Measurements from ENCODE around the gene ETS1. TPM values are rescaled to one million over a fixed set of nuclear protein-coding genes. Genes with fewer than 3 reads are reported as not detected.

Gene ETS1
- polyA plus RNA-seq, 2 of the 4 experiments (the other 2 are of a cell fraction), result 14.5 to 18.8 TPM

- Histone ChIP-seq H3K9me3 (no peaks in the 10 kb centered on the region), H3K27ac (peak overlapping the region; percentile 93 to 97), H3K4me1 (peaks cover 80% of the 10 kb centered on the region), H3K4me2 (peak overlapping the region; percentile 91), H3K4me3 (peak overlapping the region; percentile 39)
- no peak for TF ChIP-seq EP300 (IDR thresholded peaks at IDR 0.05)
- no peak for TF ChIP-seq HOXA7 (CRISPR knock-in tag; IDR thresholded peaks at IDR 0.05)
- TF ChIP-seq KDM5A (IDR thresholded peaks at IDR 0.05), result no peak
- no peak for TF ChIP-seq CBX8 (IDR thresholded peaks at IDR 0.05)
- TF ChIP-seq RAD21 (conservative IDR thresholded peaks at IDR 0.05 in 1 of 2, IDR thresholded peaks at IDR 0.05 in 1 of 2), result no peak
- TF ChIP-seq HES2 (IDR thresholded peaks at IDR 0.05), result no peak
- POLR2A ChIA-PET, result interaction anchor here (0.5 to 4.0 kb wide), 5 partner anchors 11 to 299 kb away, joined by 3 to 25 read pairs (median 12); no protein-coding TSS in a partner anchor
- DNase-seq (ENCODE audit: low read depth in 1 of 2, low spot score in 1 of 2) (no peak), FAIRE-seq (no peak), ATAC-seq (no peak)
- WGBS (ENCODE audit: missing lambda C conversion rate), result 7% methylated on average over 6 of the region's 6 CpGs
- CTCF ChIA-PET, result no interaction called here
These were observed 79.4 kb downstream of the ETS1 start for GRCh38 chr11:128507936-128508335.

- CTCF ChIA-PET, result interaction anchor here (1.2 kb wide), 1 partner anchor 10 kb away, joined by 3 read pairs; no protein-coding TSS in a partner anchor
- peak overlapping the region; percentile 93 to 97 for H3K27ac ChIP-seq
- ATAC-seq, result peak; percentile 92
- TF ChIP-seq FOSL2 (IDR thresholded peaks at IDR 0.05), result no peak
- peak; percentile 61 for TF ChIP-seq FOSL2 (CRISPR knock-in tag; IDR thresholded peaks at IDR 0.05)
- TF ChIP-seq POLR2A (IDR thresholded peaks at IDR 0.05; ENCODE audit: low read length), result peak; percentile 74
- TF ChIP-seq CHD2 (IDR thresholded peaks at IDR 0.05; ENCODE audit: low read length, partially characterized antibody), result no peak
- peak; percentile 60; the same call in 1 of the 3 replicates for TF ChIP-seq BCL3 (IDR thresholded peaks at IDR 0.05)
- peak; percentile 39 for TF ChIP-seq MAX (IDR thresholded peaks at IDR 0.05)
- 0 out of 5 replicates have a peak, but pooled peaks have one; percentile 2 to 11 for TF ChIP-seq RAD21 (conservative IDR thresholded peaks at IDR 0.05 in 1 of 2, IDR thresholded peaks at IDR 0.05 in 1 of 2)
- TF ChIP-seq JUN (IDR thresholded peaks at IDR 0.05), result peak in 1 of 2 experiments; percentile 81; a peak in 3 of 5 replicates
- TF ChIP-seq HEYL (CRISPR knock-in tag; IDR thresholded peaks at IDR 0.05), result no peak
- no peak for TF ChIP-seq MAFK (IDR thresholded peaks at IDR 0.05; ENCODE audit: partially characterized antibody)
- no peak for TF ChIP-seq ZNF302 (CRISPR knock-in tag; IDR thresholded peaks at IDR 0.05)
- no peak for TF ChIP-seq PHF8 (IDR thresholded peaks at IDR 0.05; ENCODE audit: borderline replicate concordance, low read depth)
- peak; percentile 53; the same call in 1 of the 2 replicates for TF ChIP-seq POLR2AphosphoS2 (conservative IDR thresholded peaks at IDR 0.05; ENCODE audit: low read length)
- TF ChIP-seq FOXS1 (CRISPR knock-in tag; IDR thresholded peaks at IDR 0.05), result no peak
- no peak for TF ChIP-seq HMGXB4 (CRISPR knock-in tag; IDR thresholded peaks at IDR 0.05; ENCODE audit: borderline replicate concordance)
- no peak for TF ChIP-seq SREBF2 (IDR thresholded peaks at IDR 0.05)
- TF ChIP-seq GATA3 (IDR thresholded peaks at IDR 0.05; ENCODE audit: borderline replicate concordance), result peak; percentile 10; the same call in 1 of the 2 replicates
- TF ChIP-seq CBX2 (IDR thresholded peaks at IDR 0.05; ENCODE audit: borderline replicate concordance, low read depth), result no peak
- H3K4me2 ChIP-seq, result peak overlapping the region; percentile 91
- POLR2A ChIA-PET, result interaction anchor here (0.5 to 4.0 kb wide), 5 partner anchors 10 to 136 kb away, joined by 3 to 25 read pairs (median 11); no protein-coding TSS in a partner anchor
- FAIRE-seq, result no peak
- WGBS (ENCODE audit: missing lambda C conversion rate), result 0% methylated on average over 12 of the region's 12 CpGs
- H3K4me1 ChIP-seq, result peaks cover 88% of the 10 kb centered on the region
- peak; percentile 72 to 86 for DNase-seq (ENCODE audit: low read depth in 1 of 2, low spot score in 1 of 2)
- H3K4me3 ChIP-seq, result peak overlapping the region; percentile 39
- H3K9me3 ChIP-seq, result no peaks in the 10 kb centered on the region
These were observed 80.3 kb downstream of the ETS1 start for GRCh38 chr11:128506999-128507611.

Measured in A549 (cell line).